Inflammatory macrophage treated with lipopolysaccharide for 4 hours (primary cell): Measurements from ENCODE around the gene CDK10.
"Not testable (repeated sequence)": the region's sequence is repeated elsewhere in the genome, so short reads cannot be mapped to it uniquely, and the experiment has no call there.

ENCODE experiments used
- DNase-seq: peaks from one replicate; pipeline ENCODE4 v3.0.0-alpha.2; 2020

The CDK10 gene

DNA sequence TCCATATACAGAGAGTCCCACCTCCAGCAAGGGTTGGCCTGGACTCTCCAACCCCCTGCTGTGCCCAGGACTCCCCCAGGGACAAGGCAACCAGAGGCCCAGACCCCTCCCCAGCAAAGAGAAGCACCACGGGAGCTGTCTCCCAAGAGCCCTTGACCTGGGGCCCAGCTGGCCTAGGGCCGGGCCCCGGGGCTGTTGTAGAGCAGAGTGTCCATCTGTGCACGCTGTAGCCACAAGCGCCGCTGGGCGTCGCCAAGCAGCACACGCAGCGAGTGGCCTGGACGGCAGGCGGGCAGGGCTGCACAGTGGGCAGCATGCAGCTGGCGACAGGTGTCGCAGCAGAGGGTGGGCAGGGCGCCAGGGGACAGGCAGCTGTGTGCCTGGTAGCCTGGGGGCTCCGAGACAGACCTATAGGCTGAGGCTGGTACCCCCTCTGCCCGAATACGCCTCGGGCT, 10.7 kb downstream of the CDK10 start:
- no peak for DNase-seq

DNA sequence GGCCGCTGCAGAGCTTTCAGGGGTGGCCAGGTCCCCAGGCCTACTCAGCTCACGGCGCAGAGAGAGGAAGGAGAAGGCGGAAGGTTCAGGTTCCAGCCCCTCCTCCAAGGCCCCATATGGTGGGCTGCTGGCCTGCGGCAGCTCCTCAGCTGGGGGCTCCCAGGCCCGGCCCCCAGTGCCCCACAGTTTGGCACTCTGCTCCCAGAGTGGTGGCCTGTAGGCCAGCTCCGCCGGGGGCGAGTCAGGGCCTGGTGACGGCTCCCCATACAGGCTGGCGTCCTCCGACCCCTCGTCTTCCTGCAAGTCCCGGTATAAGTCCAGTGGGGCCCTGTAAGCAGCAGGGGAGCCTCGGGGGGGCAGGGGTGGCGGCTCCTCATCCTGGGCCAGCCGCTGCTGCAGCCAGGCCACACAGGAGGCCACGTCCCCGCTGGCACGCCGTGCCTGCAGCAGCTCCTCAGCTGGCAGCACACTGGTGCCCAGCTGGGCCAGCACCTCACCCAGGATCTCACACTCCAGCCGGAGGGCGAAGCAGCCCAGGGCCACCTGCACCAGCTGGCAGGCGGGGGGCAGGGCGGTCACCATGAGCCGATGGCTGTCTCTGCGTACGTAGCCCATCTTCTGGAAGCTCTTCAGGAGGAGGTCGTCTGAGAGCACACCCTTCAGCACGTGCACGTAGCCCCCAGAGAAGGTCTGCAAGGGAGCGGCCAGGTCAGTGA, 11.3 kb downstream of the CDK10 start:
- no peak for DNase-seq

GRCh38 chr16:89698717-89699116, 12.2 kb downstream of the CDK10 start:
- DNase-seq, result not testable (repeated sequence)

- not testable (repeated sequence) for DNase-seq
Measured at GRCh38 chr16:89699629-89700099, 13.2 kb downstream of the CDK10 start.

GRCh38 chr16:89700100-89700648, 13.7 kb downstream of the CDK10 start:
- DNase-seq, result peak; percentile 99

GRCh38 chr16:89700649-89701424, 14.3 kb downstream of the CDK10 start:
- DNase-seq, result peak; percentile 42

- peak; percentile 94 for DNase-seq
Measured at GRCh38 chr16:89701425-89702406, 15.2 kb downstream of the CDK10 start, which contains the start of gene SPATA2L. Gene SPATA2L (minus strand): TSS chr16:89701705. CDS start chr16:89701232, 473 bp downstream.

DNA sequence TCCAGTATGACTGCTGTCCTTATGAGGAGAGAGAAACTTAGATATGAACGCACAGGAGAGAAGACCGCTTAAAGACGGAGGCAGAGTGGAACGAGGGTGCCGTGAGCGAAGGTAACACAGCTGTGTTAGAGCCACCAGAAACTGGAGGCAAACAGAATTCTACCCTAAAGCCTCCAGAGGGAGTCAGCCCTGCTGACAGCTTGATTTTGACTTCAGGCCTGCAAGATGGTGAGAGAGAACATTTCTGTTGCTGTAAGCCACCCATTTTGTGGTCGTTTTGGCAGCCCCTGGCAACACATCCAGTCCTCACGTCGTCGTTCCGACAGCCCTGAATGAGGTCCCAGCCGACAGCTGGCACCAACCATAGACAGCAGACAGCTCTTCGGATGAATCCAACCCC, 17.8 kb downstream of the CDK10 start:
- no peak for DNase-seq

- no peak for DNase-seq
Measured at GRCh38 chr16:89705006-89705405, 18.5 kb downstream of the CDK10 start.

DNA sequence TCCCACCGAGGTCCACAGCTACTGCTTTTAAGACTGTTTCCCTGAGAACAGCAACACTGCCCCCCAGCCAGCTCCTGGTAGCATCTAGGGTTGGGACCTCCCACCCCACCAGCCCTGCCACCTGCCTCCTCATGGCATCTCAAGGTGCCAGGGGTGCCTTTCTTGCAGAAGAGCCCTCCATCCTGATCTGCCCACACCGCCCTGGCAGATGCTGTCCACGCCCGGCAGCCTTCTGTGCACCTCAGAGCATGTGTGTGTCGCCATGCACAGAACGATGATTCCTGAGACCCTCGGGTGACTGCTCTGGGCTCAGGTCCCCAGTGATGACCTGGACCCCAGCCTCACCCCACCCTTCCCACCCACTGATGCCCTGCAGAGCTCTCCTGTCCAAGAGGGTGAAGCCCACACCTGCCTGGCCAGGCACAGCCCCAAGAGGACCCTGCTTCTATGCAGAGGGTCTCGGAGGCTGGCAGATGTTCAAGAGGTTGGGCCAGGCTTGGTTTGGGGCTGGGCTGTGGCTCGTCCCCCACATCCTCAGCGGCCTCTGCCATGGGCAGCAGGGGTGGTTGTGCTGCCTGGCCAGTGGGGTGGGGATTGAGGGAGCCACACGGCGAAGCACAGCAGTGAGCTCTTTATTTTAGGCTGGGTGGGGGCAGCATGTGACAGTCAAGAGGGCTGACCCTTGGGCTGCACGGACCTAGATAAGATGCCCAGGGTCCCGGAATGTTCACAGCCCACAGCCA, 20.2 kb downstream of the CDK10 start:
- no peak for DNase-seq

DNA sequence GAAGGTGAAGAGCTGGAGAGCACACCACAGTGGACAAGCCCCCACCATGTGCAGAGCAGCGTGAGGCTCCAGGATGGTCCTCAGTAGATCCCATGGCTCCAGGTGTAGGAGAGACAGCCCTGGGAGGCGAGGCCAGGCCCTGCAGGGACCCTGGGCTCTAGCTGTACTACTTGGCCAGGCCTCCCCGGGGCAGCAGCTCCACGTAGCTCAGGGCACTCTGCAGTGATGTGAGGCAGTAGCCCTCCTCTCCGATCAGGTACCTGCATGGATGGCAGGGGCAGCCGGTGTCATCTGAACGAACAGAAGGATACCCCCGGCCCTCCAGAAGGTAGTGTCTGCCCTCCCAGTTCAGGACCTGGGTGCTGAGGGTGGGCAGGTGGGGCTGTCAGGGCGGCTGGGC, 21.2 kb downstream of the CDK10 start:
- no peak for DNase-seq

- no peak for DNase-seq
Measured at GRCh38 chr16:89708481-89708931, 22.0 kb downstream of the CDK10 start.

DNA sequence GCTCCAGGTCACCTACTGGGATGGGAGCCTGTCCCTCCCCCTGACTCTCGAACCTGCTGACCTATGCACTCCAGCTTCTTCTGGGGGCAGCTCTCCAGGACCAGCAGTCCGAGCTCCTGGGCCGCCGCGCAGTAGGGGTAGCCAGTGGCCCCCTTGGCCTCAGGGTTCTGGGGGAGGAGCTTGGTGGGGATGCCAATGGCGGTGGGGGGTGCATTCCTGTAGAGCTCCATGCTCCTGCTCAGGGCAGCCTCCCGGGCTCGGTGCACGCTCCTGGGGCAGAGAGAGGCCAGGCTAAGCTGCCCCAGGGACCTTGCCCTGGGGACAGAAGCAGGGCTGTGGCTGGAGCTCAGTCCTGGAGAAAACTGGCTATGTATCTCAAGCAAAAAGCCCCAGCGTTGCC, 22.7 kb downstream of the CDK10 start:
- no peak for DNase-seq

DNA sequence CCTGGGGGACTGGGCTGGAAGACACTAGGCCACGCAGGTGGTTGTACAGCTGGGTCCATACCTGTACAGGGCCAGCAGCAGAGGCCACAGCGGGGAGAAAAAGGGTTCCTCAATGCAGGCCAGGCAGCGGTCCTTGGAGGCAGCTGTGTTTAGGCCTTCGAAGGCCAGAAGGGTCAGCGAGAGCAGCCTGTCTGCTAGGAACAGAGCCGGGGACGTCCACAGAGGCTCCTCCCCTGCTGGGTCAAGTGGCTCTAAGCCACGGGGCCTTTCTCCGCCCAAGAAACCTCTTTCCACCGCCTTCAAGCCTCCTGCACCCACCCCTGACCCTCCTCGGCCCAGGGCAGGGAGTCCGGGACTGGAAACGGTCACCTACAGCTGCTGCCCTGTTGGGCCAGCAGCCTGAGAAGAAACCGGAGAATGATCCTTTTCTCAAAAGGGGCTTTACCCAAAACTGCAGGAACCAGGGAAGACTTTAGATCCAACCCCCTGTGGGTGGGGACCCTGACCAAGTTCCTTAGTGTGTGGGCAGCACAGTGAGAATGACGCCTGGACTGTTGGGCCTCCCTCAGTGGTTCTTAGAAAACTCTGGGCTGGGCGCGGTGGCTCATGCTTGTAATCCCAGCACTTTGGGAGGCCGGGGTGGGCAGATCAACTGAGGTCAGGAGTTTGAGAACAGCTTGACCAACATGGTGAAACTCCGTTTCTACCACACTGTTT, 23.4 kb downstream of the CDK10 start:
- DNase-seq, result peak; percentile 45

GRCh38 chr16:89710709-89711564, 24.4 kb downstream of the CDK10 start:
- no peak for DNase-seq

DNA sequence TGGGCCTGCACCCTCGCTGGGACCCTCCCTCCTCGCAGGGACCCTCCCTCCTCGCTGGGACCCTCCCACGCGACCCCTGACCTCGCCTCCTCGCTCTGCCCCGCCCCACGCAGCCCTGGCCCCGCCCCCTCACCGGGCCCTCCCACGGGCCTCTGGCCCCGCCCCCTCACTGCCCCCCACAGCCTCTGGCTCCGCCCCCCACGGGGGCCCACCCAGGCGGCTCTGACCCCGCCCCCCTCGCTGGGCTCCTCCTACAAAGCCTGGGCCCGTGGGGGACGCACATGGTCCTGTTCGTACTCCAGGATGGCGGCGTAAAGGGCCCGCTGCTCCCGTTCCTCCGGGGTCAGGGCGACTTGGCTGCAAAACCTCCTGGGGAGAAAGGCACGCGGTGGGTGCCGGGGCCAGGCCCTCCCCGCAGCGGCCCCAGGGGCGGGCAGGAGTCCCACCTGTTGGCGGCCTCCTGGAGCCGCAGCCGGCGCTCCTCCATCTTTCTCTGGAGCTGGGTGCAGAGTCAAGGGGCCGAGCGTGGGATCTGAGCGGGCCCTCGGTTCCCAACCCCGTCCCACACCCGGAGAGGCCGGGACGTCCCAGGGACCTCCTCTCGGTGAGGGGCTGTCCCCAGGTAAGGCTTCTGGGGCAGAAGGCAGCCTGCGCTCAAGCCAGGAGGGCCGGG, 25.2 kb downstream of the CDK10 start:
- peak; percentile 26 for DNase-seq

GRCh38 chr16:89712274-89712781, 25.8 kb downstream of the CDK10 start:
- DNase-seq, result no peak

DNA sequence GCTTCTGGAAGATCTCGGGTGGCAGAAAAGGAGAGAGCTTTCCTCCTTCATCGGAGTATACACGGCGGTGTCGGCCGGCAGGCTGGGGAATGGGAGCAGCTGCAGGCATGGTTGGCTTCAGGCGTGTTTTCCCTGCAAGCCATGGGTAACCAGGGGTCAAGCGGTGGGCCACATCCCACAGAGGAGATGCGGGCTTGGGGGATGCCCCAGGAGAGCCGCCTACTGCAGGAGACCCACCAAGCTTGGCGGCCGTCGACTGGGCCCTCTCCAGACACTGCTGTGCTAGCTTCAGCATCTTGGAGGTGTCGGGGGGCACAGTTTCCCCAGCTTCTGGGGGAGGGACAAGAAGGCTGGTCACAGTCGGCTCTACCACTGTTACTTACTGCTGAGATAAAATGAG, 30.0 kb downstream of the CDK10 start:
- no peak for DNase-seq
